ENCODE results near the gene C4orf54. TPM values are rescaled to one million over a fixed set of nuclear protein-coding genes. Genes with fewer than 3 reads are reported as not detected.

The C4orf54 gene
- total and polyA plus RNA-seq, 2 of the 8 experiments (the other 6 are each of a cell fraction or from before 2014, with no cell fraction given) = not detected

- H2AK5ac ChIP-seq (ENCODE audit: low read depth, low read length) = no peak overlapping the region
- H3K56ac ChIP-seq (replicated peaks; ENCODE audit: insufficient read length, low read depth, low read length) = no peak overlapping the region
- FAIRE-seq = no peak
- no peak overlapping the region for H3K9ac ChIP-seq (replicated peaks in 1 of 4; ENCODE audit: extremely low read depth in 1 of 4, low read depth in 3 of 4, low read length in 3 of 4)
- H3K4me3 ChIP-seq (ENCODE audit: extremely low read depth in 1 of 4, insufficient read depth in 2 of 4, low read depth in 3 of 4, low read length in 4 of 4) = no peak overlapping the region
- H3K18ac ChIP-seq (ENCODE audit: extremely low read depth, low read length) = no peak overlapping the region
- H4K20me1 ChIP-seq (replicated peaks in 1 of 2; ENCODE audit: control insufficient read depth in 1 of 2, insufficient read depth in 2 of 2, low read length in 2 of 2) = no peaks in the 10 kb centered on the region
- H3K4ac ChIP-seq (replicated peaks; ENCODE audit: insufficient read length, low read depth, low read length) = no peak overlapping the region
- H3K23me2 ChIP-seq (ENCODE audit: low read depth, low read length) = no peaks in the 10 kb centered on the region
- H2BK15ac ChIP-seq (ENCODE audit: low read length) = no peak overlapping the region
- H3K4me1 ChIP-seq (replicated peaks in 1 of 4; ENCODE audit: control insufficient read depth in 3 of 4, insufficient read depth in 4 of 4, low read length in 3 of 4) = peaks cover 0 to 9% (median 0%) of the 10 kb centered on the region in 4 experiments; a peak in 4 of 7 replicates
- H2BK5ac ChIP-seq (ENCODE audit: low read depth, low read length) = no peak overlapping the region
- no peak overlapping the region for H2BK120ac ChIP-seq (replicated peaks; ENCODE audit: low read depth, low read length)
- H3K36me3 ChIP-seq (ENCODE audit: control insufficient read depth in 2 of 4, insufficient read depth in 4 of 4, low read length in 3 of 4) = no peaks in the 10 kb centered on the region
- H4K91ac ChIP-seq (replicated peaks; ENCODE audit: insufficient read length, low read length) = no peak overlapping the region
- H2BK20ac ChIP-seq (ENCODE audit: low read length) = no peak overlapping the region
- H2AFZ ChIP-seq (ENCODE audit: low read length) = peak overlapping the region; percentile 82; the same call in 1 of the 2 replicates
- no peak overlapping the region for H4K8ac ChIP-seq (ENCODE audit: extremely low read depth, insufficient read depth, low read length)
- H3K4me2 ChIP-seq (ENCODE audit: insufficient read depth in 1 of 2, low read depth in 2 of 2, low read length in 2 of 2) = peak overlapping the region in 1 of 2 experiments; percentile 16; a peak in 1 of 4 replicates
- CTCF ChIA-PET (ENCODE audit: partially characterized antibody) = no interaction called here
- H3K27ac ChIP-seq (ENCODE audit: low read depth, low read length) = no peak overlapping the region
- no peaks in the 10 kb centered on the region for H3K79me1 ChIP-seq (ENCODE audit: low read depth, low read length)
- H3K14ac ChIP-seq (ENCODE audit: insufficient read length) = no peak overlapping the region
- no peak overlapping the region for H2BK12ac ChIP-seq (ENCODE audit: low read depth, low read length)
- no peaks in the 10 kb centered on the region for H3K79me2 ChIP-seq (ENCODE audit: control insufficient read depth in 1 of 2, insufficient read depth in 2 of 2, low read length in 2 of 2)
- H4K5ac ChIP-seq (ENCODE audit: insufficient read length, low read depth, low read length) = no peak overlapping the region
- no peak overlapping the region for H3K23ac ChIP-seq (ENCODE audit: insufficient read length)
- POLR2A ChIA-PET (ENCODE audit: partially characterized antibody) = no interaction called here
- H3K9me3 ChIP-seq (ENCODE audit: insufficient read depth in 2 of 2, low read depth in 1 of 2, low read length in 1 of 2) = no peaks in the 10 kb centered on the region
- no peaks in the 10 kb centered on the region for H3K27me3 ChIP-seq (replicated peaks in 1 of 4; ENCODE audit: control insufficient read depth in 3 of 4, extremely low read depth in 1 of 4, insufficient read depth in 3 of 4, low read length in 3 of 4)
- DNase-seq (ENCODE audit: low read depth in 1 of 2, low spot score in 2 of 2) = no peak
- WGBS, 2 experiments (ENCODE audit: extremely low coverage in 1 of 2, insufficient coverage in 1 of 2, insufficient read length in 1 of 2, insufficient replicate concordance in 2 of 2, low coverage in 1 of 2, low lambda C conversion rate in 2 of 2, missing lambda C conversion rate in 1 of 2) = 89% methylated on average over 1 of the region's 1 CpG; no CpG with 5 or more reads in 1 of the 2 experiments
- TF ChIP-seq BCL11A (IDR thresholded peaks at IDR 0.05; ENCODE audit: low read depth in 2 of 2, low read length in 2 of 2) (no peak), USF2 (IDR thresholded peaks at IDR 0.05; ENCODE audit: low read length) (no peak), SP2 (IDR thresholded peaks at IDR 0.05; ENCODE audit: low read length) (no peak), NRF1 (IDR thresholded peaks at IDR 0.05; ENCODE audit: low read depth, low read length) (no peak), GTF2F1 (IDR thresholded peaks at IDR 0.05; ENCODE audit: borderline replicate concordance, low read depth, low read length) (no peak), CBX5 (IDR thresholded peaks at IDR 0.05; ENCODE audit: low read depth, low read length) (no peak), RXRA (IDR thresholded peaks at IDR 0.05; ENCODE audit: insufficient read depth, low read depth, low read length) (no peak), RBBP5 (IDR thresholded peaks at IDR 0.05; ENCODE audit: borderline replicate concordance, low read depth, low read length) (no peak), POLR2A (IDR thresholded peaks at IDR 0.05; ENCODE audit: control extremely low read depth in 1 of 2, low read depth in 2 of 2, low read length in 2 of 2) (no peak), RAD21 (IDR thresholded peaks at IDR 0.05 in 1 of 2, conservative IDR thresholded peaks at IDR 0.05 in 1 of 2; ENCODE audit: low read depth in 2 of 2, low read length in 2 of 2) (no peak), SP1 (IDR thresholded peaks at IDR 0.05; ENCODE audit: low read depth, low read length) (no peak), GABPA (IDR thresholded peaks at IDR 0.05; ENCODE audit: borderline replicate concordance, insufficient read depth, low read length) (no peak), TBP (IDR thresholded peaks at IDR 0.05; ENCODE audit: low read depth, low read length) (no peak), KDM5A (IDR thresholded peaks at IDR 0.05; ENCODE audit: low read length) (no peak)
Observed at GRCh38 chr4:99693140-99693539, 35.5 kb upstream of the C4orf54 start.
